Stimulated activated CD8-positive, alpha-beta memory T cell treated with anti-CD3 and anti-CD28 coated beads, Interleukin-4, amount 100 ng/mL, for 1 hour (primary cell): Measurements from ENCODE around the gene NEK11.
"Not testable (repeated sequence)": the region's sequence is repeated elsewhere in the genome, so short reads cannot be mapped to it uniquely, and the experiment has no call there.

ENCODE experiments used
- DNase-seq, 2 donors: peaks; one replicate each; pipeline ENCODE4 v3.0.0-alpha.2; 2020; ENCODE audit warnings: low read depth in 2 of 2, low spot score in 1 of 2

The NEK11 gene

DNA sequence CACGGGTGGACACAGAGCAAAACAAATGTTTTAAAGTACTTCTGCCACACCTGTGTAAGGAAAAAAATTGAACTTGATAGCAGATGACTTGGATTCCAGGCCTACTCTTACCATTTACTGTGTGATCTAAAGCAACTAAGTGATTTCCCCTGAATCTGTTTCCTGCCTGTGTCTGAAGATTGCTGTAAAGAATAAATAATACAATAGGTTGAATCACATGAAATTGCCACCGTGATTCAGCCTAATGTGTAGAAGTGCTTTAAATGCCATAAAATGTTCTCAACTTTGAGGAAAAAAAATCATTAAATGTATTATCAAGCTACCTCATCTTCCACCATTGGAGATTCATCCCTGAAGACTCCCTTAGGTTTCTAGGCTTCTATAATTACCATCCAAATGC is 327.3 kb downstream of the NEK11 start:
- DNase-seq: no peak

DNA sequence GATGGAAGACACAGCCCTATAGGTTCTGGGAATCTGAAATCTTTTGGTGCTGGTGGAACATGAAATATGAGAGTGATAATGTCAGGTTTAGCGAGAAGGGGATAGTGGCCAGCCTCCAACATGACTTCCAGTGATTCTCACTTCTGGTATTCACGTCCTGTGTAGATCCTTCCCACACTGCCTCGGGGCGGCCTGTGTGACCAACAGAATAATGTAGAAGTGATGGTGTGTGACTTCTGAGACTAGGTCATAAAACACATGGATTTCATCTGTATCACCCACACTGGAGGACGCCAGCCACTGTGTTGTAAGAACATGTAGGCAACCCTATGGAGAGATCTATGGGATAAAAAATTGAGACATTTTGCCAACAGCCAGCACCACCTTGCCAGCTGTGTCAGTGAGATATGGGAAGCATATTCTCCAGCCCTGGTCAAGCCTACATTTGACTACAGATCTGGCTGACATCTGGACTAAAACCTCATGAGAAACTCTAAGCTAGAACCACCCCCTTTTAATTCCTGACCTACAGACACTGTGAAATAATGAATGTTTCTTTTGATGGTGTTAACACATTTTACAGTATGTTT is 329.4 kb downstream of the NEK11 start:
- DNase-seq: no peak

GRCh38 chr3:131357275-131357674 is 330.6 kb downstream of the NEK11 start:
- DNase-seq: no peak

GRCh38 chr3:131360191-131360755 is 333.6 kb downstream of the NEK11 start:
- no peak for DNase-seq

DNA sequence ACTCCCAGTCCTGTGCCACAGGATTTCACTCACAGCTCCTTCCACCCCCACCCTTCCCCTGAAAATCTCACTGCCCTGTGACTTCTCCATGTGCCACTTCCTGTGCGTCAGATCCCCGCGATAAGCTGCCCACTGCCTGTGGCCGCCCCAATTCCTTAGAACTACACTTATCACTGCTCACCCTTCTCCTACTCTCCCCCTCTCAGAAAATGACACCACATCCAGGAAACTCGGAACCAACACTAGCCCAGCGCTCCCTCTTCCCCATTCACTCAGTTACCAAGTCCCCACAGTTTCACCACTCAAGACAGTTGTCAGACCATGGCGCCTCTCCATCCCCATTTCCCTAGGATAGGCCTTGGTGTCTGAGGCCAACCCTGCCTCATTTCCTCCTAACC is 334.4 kb downstream of the NEK11 start:
- DNase-seq: not testable (repeated sequence)

DNA sequence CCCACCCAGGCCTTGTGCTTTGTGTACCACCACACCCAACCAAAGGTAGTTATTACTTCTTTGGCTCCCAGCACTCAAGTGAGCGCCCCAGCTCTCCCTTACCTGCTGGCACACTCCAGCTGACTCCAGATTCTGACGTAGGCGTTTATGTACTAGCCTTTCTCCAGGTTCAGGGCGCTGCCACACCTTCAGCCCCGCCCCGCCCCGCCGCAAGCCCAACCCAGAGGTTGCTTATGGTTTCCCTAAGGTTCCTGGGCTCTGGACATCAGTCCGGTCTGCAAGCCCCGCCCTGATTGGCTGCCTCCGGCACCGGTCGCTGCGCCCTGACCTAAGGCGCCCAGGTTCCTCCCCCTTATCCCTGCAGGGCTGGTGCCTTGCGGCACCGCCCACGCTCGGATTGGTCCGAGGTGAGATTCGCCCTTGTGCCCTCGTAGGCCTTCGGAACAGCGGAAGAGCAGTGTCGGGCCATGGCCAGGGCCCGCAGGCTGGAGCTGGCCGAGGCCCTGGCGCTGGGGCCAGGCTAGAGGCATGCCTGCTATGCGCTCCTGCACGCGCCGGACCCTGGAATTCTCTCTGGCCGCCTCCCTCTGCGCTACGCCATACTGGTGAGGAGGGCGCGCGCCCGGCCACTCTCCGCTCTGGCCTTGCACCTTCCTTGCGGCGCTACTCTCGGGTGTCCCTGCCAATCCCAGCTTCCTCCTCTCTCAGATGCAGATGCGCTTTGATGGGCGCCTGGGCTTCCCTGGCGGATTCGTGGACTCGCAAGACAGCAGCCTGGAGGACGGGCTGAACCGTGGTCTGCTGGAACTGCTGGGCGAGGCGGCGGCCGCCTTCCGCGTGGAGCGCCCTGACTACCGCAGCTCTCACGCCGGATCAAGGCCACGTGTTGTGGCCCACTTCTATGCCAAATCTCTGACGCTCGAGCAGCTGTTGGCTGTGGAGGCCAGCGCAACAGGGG is 335.1 kb downstream of the NEK11 start:
- no peak for DNase-seq

- DNase-seq: no peak
Observed at GRCh38 chr3:131363275-131363674, 336.6 kb downstream of the NEK11 start.

- DNase-seq: no peak
Observed at GRCh38 chr3:131370935-131371687, 344.4 kb downstream of the NEK11 start.

- DNase-seq: no peak
Observed at GRCh38 chr3:131371688-131372066, 345.0 kb downstream of the NEK11 start.

DNA sequence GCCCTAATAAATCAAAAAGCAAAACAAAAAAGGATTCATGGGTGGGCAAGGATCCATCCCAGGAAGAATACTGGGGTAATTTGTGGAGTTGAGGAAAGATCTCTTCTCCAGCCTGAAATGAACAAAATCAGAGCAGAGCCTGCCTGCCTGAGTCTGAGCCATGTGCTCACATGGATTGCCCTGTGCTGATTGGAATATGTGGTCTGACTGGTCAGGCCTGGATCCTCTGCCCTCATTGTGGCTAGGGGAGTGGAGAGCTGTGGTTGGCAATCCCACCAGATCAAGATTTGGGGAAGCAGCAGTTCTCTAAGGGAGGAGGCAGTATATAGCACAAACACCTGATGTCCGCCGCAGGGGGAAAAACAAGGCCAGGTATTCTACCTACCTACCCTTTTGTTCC is 348.1 kb downstream of the NEK11 start:
- no peak for DNase-seq

DNA sequence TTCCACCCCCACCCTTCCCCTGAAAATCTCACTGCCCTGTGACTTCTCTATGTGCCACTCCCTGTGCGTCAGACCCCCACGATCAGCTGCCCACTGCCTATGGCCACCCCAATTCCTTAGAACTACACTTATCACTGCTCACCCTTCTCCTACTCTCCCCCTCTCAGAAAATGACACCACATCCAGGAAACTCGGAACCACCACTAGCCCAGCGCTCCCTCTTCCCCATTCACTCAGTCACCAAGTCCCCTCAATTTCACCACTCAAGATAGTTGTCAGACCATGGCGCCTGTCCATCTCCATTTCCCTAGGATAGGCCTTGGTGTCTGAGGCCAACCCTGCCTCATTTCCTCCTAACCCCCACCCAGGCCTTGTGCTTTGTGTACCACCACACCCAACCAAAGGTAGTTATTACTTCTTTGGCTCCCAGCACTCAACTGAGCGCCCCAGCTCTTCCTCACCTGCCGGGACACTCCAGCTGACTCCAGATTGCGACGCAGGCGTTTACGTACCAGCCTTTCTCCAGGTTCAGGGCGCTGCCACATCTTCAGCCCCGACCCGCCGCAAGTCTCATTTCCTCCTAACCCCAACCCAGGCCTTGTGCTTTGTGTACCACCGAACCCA is 354.3 kb downstream of the NEK11 start:
- DNase-seq: not testable (repeated sequence)

DNA sequence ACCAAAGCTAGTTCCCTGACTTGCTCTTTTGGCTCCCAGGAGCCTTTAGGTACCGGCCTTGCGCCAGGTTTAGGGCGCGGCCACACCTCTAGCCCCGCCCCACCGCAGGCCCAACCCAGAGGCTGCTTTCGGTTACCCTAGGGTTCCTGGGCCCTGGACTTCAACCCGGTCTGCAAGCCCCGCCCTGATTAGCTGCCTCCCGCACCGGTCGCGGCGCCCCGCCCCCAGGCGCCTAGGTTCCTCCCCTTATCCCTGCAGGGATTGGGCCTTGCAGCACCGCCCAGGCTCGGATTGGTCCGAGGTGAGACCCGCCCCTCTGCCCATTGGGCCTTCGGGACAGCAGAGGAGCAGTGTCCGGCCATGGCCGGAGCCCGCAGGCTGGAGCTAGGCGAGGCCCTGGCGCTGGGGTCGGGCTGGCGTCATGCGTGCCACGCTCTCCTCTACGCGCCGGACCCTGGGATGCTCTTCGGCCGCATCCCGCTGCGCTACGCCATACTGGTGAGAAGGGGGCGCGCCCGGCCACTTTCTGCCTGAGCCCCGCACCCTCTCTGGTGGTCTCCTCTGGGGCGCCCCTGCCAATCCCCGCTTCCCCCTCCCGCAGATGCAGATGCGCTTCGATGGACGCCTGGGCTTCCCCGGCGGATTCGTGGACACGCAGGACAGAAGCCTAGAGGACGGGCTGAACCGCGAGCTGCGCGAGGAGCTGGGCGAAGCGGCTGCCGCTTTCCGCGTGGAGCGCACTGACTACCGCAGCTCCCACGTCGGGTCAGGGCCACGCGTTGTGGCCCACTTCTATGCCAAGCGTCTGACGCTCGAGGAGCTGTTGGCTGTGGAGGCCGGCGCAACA is 355.0 kb downstream of the NEK11 start, which contains the start of gene NUDT16:
TSS of gene NUDT16 (plus strand) at position 330 of the 847 bp plus-strand sequence. CDS start at position 361, 31 bp downstream.
- DNase-seq: peak; percentile 83 to 88

DNA sequence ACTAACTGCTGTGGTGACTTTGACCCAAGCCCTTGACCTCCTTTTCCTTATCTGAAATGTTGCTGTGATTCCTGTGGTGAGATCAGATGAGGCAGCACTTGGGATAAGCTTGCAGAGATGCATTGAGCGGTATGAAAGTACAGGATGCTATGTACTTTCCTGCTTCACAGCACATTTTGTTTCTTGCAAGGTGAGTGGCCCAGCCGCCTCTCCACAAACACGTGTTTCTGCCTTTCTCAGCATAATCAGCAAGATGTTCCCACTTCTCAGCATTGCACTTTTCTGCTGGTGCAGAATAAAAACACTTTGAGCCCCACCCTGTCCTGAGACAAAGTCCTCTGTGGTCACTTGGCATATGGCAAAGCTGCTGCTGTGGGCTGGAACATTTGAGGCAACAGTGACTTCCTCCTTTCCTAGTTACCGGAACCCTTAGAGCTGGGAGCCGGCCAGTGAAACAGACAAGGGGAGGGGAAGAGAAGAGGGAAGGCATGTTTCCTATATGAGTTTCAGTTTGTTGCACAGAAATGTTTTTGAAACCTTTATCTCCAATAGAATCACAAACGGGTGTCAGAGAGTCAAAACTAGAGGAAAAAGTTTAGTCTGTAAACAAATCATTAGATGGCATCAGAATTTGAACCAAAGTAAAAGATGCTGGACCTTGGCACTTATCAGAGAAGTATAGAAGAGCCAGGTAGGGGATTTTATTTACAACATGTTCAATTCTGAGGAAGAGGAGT is 359.9 kb downstream of the NEK11 start:
- DNase-seq: no peak

DNA sequence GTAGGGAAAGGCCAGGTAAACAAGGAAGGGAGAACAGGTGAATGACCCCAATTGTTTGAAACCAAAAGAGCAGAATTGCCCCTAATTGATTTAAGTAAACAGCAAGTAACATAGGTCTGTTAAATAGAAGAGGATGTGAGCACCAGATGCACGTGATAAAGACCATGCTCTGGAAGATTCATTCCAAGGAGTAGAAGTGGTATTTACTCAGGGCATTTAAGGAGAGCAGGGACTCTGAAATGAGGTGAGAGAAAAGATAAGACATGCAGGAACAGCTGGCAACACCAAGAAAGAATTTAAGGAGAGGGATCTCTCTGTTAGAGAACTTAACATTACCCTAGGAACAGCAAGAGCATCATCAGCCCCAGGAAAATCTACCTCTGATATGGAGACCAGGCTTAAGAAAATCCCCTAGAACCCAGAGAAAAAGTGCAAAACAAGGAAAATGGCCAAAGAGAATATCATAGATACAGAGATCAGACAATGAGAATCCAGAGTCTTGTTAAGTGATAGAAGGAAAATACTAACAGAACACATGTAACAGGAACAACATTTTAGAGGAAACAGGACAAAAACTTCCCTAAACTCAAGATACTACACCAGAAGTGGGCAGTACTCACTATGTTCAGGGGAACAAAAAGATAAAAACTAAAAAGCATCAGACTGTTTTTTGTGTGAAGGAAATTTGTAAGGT is 361.3 kb downstream of the NEK11 start:
- no peak for DNase-seq

DNA sequence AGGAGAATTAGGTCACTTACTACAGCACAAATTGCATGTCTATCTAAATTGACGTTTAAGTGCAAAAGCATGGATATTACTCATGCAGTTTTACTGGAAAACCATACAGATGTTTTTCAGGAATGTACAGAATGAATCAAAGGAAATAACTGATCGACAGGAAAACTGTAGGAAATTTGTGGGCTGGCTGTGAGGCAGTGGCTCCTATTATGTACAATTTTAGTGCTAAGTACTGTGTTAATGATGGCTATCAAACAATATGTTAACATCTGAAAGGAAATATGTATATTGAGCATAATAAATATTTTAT is 361.8 kb downstream of the NEK11 start:
- DNase-seq: no peak

DNA sequence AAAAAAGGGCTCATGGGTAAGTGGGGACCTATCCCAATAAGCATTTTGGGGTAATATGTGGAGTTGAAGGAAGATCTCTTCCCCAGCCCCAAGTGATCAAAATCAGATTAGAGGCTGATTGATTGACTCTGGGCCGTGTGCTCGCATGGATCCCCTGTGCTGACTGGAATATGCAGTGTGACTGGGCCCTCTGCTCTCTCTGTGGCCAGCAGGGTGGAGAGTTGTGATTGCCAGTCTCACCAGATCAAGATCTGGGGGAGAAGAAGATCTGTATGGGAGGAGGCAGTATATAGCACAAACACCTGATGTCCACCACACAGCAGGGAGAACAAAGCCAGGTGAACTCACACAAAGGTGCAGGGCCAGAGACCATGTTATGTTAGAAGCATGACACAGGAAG is 363.7 kb downstream of the NEK11 start:
- DNase-seq: no peak

DNA sequence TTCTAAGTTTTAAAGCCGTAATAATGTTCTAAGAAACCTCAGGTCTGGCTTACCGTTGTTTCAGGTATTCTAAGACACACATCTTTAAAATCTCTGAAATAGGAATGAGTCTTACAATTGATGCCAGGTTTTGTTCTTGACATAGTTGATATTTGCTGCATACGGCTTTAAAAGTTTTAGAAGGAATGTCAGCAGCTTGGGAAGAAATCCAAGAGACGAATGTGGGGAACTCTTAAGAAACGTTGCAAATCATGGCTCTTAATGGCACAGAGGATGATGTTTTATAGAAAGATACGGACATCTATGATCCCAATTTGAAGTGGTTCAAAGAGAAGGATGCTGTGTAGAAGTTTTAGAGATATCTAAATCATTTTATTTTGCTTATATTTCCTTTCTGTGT is 366.4 kb downstream of the NEK11 start:
- DNase-seq: no peak

DNA sequence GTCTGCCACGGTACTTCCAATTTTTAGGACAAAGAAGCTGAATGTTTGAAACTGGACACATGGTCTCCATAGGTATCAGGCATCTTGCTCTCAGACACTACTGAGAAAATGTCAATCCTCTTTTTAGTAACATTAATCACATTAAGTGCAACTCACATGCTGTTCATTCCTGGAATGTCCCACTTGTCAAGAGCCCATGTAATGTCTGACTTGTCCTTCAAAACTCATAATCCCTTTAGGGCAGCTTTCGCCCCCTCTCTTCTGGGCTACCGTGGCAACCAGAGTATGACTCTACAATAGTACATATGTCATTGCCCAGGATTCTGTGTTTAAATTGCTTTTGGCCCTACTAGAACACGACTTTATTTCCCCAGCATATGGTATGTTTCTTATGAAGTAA is 367.2 kb downstream of the NEK11 start:
- no peak for DNase-seq

GRCh38 chr3:131394400-131394799 is 367.7 kb downstream of the NEK11 start:
- DNase-seq: no peak
